Esophagus squamous epithelium (tissue), 5 donors: ENCODE results near the gene RRP15. TPM values are rescaled to one million over a fixed set of nuclear protein-coding genes. Genes with fewer than 3 reads are reported as not detected.

Source experiments
- DNase-seq: peaks from one replicate; lab custom pipeline; 2025; lab: John Stamatoyannopoulos, UW
- H3K27ac ChIP-seq, 4 donors: fragments of 200-600 bp; sonication (generic); one replicate each; pipeline ENCODE4 v1.5.1; 2016 to 2019; ENCODE audit warnings: mild to moderate bottlenecking in 1 of 4
- H3K27me3 ChIP-seq, 4 donors: fragments of 200-600 bp; sonication (generic); 1 replicate in 3 of 4; 2 replicates in 1 of 4; pipeline versions ENCODE4 v1.5.1 to v1.6.0; 2017 to 2021; ENCODE audit warnings: antibody characterized with exemption in 1 of 4
- H3K36me3 ChIP-seq, 3 donors: fragments of 200-600 bp; sonication (generic); one replicate each; pipeline ENCODE4 v1.5.1; 2016 to 2019
- H3K4me1 ChIP-seq, 3 donors: fragments of 200-600 bp; sonication (generic); one replicate each; pipeline ENCODE4 v1.5.1; 2017 to 2019
- H3K4me3 ChIP-seq, 4 donors: fragments of 200-600 bp; sonication (generic); 1 replicate in 3 of 4; 2 replicates in 1 of 4; pipeline ENCODE4 v1.5.1; 2016 to 2019; ENCODE audit warnings: mild to moderate bottlenecking in 2 of 4, moderate library complexity in 1 of 4
- H3K9me3 ChIP-seq, 3 donors: fragments of 200-600 bp; sonication (generic); one replicate each; pipeline ENCODE4 v1.5.1; 2016 to 2019
- CTCF ChIP-seq, 6 experiments: fragments of 450-650 bp in 4 of 6; fragments of 200-600 bp in 2 of 6; sonication (generic) in 2 of 6; IDR thresholded peaks; one replicate each; pipeline ENCODE4 v1.5.1; 2016 to 2019; ENCODE audit warnings: antibody characterized with exemption in 6 of 6, mild to moderate bottlenecking in 4 of 6, moderate library complexity in 4 of 6
- POLR2A ChIP-seq, 4 donors: fragments of 450-650 bp; IDR thresholded peaks; one replicate each; pipeline ENCODE4 v1.6.1; 2017; ENCODE audit warnings: antibody characterized with exemption in 4 of 4, mild to moderate bottlenecking in 4 of 4, moderate library complexity in 3 of 4
- WGBS, 2 donors: methylation state at CpG; one replicate each; pipeline ENCODE4 v1.1.5; 2018; 5-methylcytosine and 5-hydroxymethylcytosine counted together
- intact Hi-C: fragments of 100-400 bp; cut with DNase I; formaldehyde crosslinking; loops from one replicate; pipeline ENCODE4 v1.15.0; 2022
- total RNA-seq, 4 donors: library from RNA; depleted of rRNA; stranded (reverse); fragments of >200 nt; gene quantifications; one replicate each; pipeline ENCODE4 v1.1.0, GENCODE V29; 2016
- donor health status: DM: yes; HTN: yes; CAD: no.

Gene RRP15
- total RNA-seq, 4 donors from 2014 or later = 4.6 to 9.3 (median 8.4) TPM

GRCh38 chr1:218294546-218294945 is 9.5 kb downstream of the RRP15 start:
- Histone ChIP-seq H3K4me1 (no peaks in the 10 kb centered on the region), H3K4me3 (no peak overlapping the region), H3K27me3 (no peaks in the 10 kb centered on the region), H3K9me3 (no peaks in the 10 kb centered on the region), H3K27ac (no peak overlapping the region), H3K36me3 (peaks cover 0 to 24% (median 0%) of the 10 kb centered on the region in 3 donors)
- 69 to 79% methylated on average over 3 of the region's 3 CpGs for WGBS, 2 donors
- no peak for TF ChIP-seq POLR2A (IDR thresholded peaks at IDR 0.05)
- intact Hi-C loops = no loop called here
- no peak for DNase-seq

- H3K27ac ChIP-seq = no peak overlapping the region
- no peak overlapping the region for H3K4me3 ChIP-seq
- H3K4me1 ChIP-seq = no peaks in the 10 kb centered on the region
- intact Hi-C loops = no loop called here
- no peaks in the 10 kb centered on the region for H3K27me3 ChIP-seq
- TF ChIP-seq CTCF (IDR thresholded peaks at IDR 0.05) (no peak), POLR2A (IDR thresholded peaks at IDR 0.05) (no peak)
- DNase-seq = no peak
- H3K9me3 ChIP-seq = no peaks in the 10 kb centered on the region
- H3K36me3 ChIP-seq = peaks cover 0 to 24% (median 0%) of the 10 kb centered on the region in 3 donors
- 84 to 87% methylated on average over 2 of the region's 2 CpGs for WGBS, 2 donors
Measured at GRCh38 chr1:218296162-218296561, 11.1 kb downstream of the RRP15 start.

GRCh38 chr1:218297461-218297860 is 12.4 kb downstream of the RRP15 start:
- TF ChIP-seq POLR2A (IDR thresholded peaks at IDR 0.05) (no peak), CTCF (IDR thresholded peaks at IDR 0.05) (no peak)
- no peaks in the 10 kb centered on the region for H3K27me3 ChIP-seq
- no peaks in the 10 kb centered on the region for H3K4me1 ChIP-seq
- peaks cover 0 to 32% (median 0%) of the 10 kb centered on the region in 3 donors for H3K36me3 ChIP-seq
- no peak overlapping the region for H3K4me3 ChIP-seq
- WGBS, 2 donors = 70 to 80% methylated on average over 2 of the region's 2 CpGs
- no peaks in the 10 kb centered on the region for H3K9me3 ChIP-seq
- intact Hi-C loops = no loop called here
- DNase-seq = no peak
- H3K27ac ChIP-seq = no peak overlapping the region

- WGBS, 2 donors = 72 to 86% methylated on average over 1 of the region's 1 CpG
- Histone ChIP-seq H3K4me3 (no peak overlapping the region), H3K27ac (no peak overlapping the region), H3K27me3 (no peaks in the 10 kb centered on the region), H3K36me3 (peaks cover 0 to 36% (median 0%) of the 10 kb centered on the region in 3 donors), H3K9me3 (no peaks in the 10 kb centered on the region), H3K4me1 (no peaks in the 10 kb centered on the region)
- no peak for TF ChIP-seq POLR2A (IDR thresholded peaks at IDR 0.05)
- TF ChIP-seq CTCF (IDR thresholded peaks at IDR 0.05) = no peak
- DNase-seq = no peak
- intact Hi-C loops = no loop called here
Measured at GRCh38 chr1:218297867-218298266, 12.8 kb downstream of the RRP15 start.

GRCh38 chr1:218298398-218298797 is 13.3 kb downstream of the RRP15 start:
- Histone ChIP-seq H3K27me3 (no peaks in the 10 kb centered on the region), H3K4me3 (no peak overlapping the region), H3K4me1 (no peaks in the 10 kb centered on the region), H3K36me3 (peaks cover 0 to 38% (median 0%) of the 10 kb centered on the region in 3 donors), H3K9me3 (no peaks in the 10 kb centered on the region), H3K27ac (no peak overlapping the region)
- TF ChIP-seq CTCF (IDR thresholded peaks at IDR 0.05) = no peak
- WGBS, 2 donors = 82% methylated on average over 4 of the region's 4 CpGs
- DNase-seq = no peak
- intact Hi-C loops = no loop called here

GRCh38 chr1:218299416-218299815 is 14.3 kb downstream of the RRP15 start:
- no peak overlapping the region for H3K27ac ChIP-seq
- no peaks in the 10 kb centered on the region for H3K27me3 ChIP-seq
- H3K9me3 ChIP-seq = no peaks in the 10 kb centered on the region
- no peak for DNase-seq
- H3K4me1 ChIP-seq = no peaks in the 10 kb centered on the region
- peaks cover 0 to 37% (median 0%) of the 10 kb centered on the region in 3 donors for H3K36me3 ChIP-seq
- no peak overlapping the region for H3K4me3 ChIP-seq
- intact Hi-C loops = no loop called here
- WGBS, 2 donors = 67 to 72% methylated on average over 2 of the region's 2 CpGs
- TF ChIP-seq POLR2A (IDR thresholded peaks at IDR 0.05) (no peak), CTCF (IDR thresholded peaks at IDR 0.05) (peak in 2 of 6 experiments; percentile 5 to 18)
